Neural cell (in vitro differentiated cells): ENCODE results near the gene VAPA. TPM values are rescaled to one million over a fixed set of nuclear protein-coding genes. Genes with fewer than 3 reads are reported as not detected.

Experiments
- H2AFZ ChIP-seq: fragments of 200-600, 300-800 bp; sonication (generic), shearing (Covaris generic); 2 replicates; pipeline ENCODE4 v1.6.0; 2014; ENCODE audit warnings: low read depth, mild to moderate bottlenecking, antibody characterized with exemption, low read length, moderate library complexity
- H3F3A ChIP-seq: fragments of 200-600 bp; shearing (Covaris generic); 2 replicates; pipeline ENCODE4 v1.6.1; 2016; ENCODE audit warnings: mild to moderate bottlenecking, moderate library complexity, mixed read lengths, antibody characterized with exemption, low read length; ENCODE audit not compliant: insufficient read depth, poor library complexity, severe bottlenecking
- H3K27ac ChIP-seq: fragments of 200-600, 300-800 bp; sonication (generic), shearing (Covaris generic); 2 replicates; pipeline ENCODE4 v1.5.1; 2014; ENCODE audit warnings: mild to moderate bottlenecking, low read length, moderate library complexity
- H3K27me3 ChIP-seq: fragments of 300-800, 200-600 bp; sonication (generic), shearing (Covaris generic); 2 replicates; pipeline ENCODE4 v1.6.0; 2014; ENCODE audit warnings: mild to moderate bottlenecking, low read depth, low read length, moderate library complexity; ENCODE audit not compliant: insufficient read depth
- H3K36me3 ChIP-seq: fragments of 300-800, 200-600 bp; sonication (generic), shearing (Covaris generic); 2 replicates; pipeline ENCODE4 v1.5.1; 2014; ENCODE audit warnings: mild to moderate bottlenecking, antibody characterized with exemption, low read length, moderate library complexity; ENCODE audit not compliant: insufficient read depth
- H3K4me2 ChIP-seq: fragments of 300-800, 200-600 bp; sonication (generic), shearing (Covaris generic); 2 replicates; pipeline ENCODE4 v1.6.0; 2014; ENCODE audit warnings: mild to moderate bottlenecking, low read length
- H3K4me3 ChIP-seq: fragments of 300-800, 200-600 bp; sonication (generic), shearing (Covaris generic); 2 replicates; pipeline ENCODE4 v1.5.1; 2014; ENCODE audit warnings: mild to moderate bottlenecking, low read length, moderate library complexity
- H3K79me2 ChIP-seq: fragments of 200-600 bp; shearing (Covaris generic); replicated peaks from 2 replicates; pipeline ENCODE4 v1.6.0; 2014; ENCODE audit warnings: mild to moderate bottlenecking, low read length, moderate library complexity; ENCODE audit not compliant: insufficient read depth
- H3K9ac ChIP-seq: fragments of 300-800, 200-600 bp; sonication (generic), shearing (Covaris generic); 2 replicates; pipeline ENCODE4 v1.6.1; 2016; ENCODE audit warnings: mild to moderate bottlenecking, low read length, mixed read lengths
- H3K9me2 ChIP-seq: fragments of 200-600 bp; shearing (Covaris generic); 2 replicates; pipeline ENCODE4 v1.6.1; 2016; ENCODE audit warnings: mild to moderate bottlenecking, low read length, mixed read lengths; ENCODE audit not compliant: insufficient read depth
- H3K9me3 ChIP-seq: fragments of 200-600, 300-800 bp; sonication (generic), shearing (Covaris generic); 2 replicates; pipeline ENCODE4 v1.6.1; 2016; ENCODE audit warnings: mild to moderate bottlenecking, mixed run types, low read length, moderate library complexity, mixed read lengths
- H4K20me1 ChIP-seq: fragments of 200-600 bp; shearing (Covaris generic); 2 replicates; pipeline ENCODE4 v1.6.1; 2016; ENCODE audit warnings: mild to moderate bottlenecking, mixed run types; ENCODE audit not compliant: insufficient read depth
- EP300 ChIP-seq: fragments of 450-650 bp; conservative IDR thresholded peaks from 2 replicates; pipeline ENCODE4 v1.6.1; 2014; ENCODE audit warnings: antibody characterized with exemption, mild to moderate bottlenecking, moderate library complexity; ENCODE audit not compliant: poor library complexity, severe bottlenecking
- POLR2AphosphoS5 ChIP-seq: IDR thresholded peaks from 2 replicates; pipeline ENCODE4 v1.6.1; 2012
- RAD21 ChIP-seq: fragments of 450-650 bp; conservative IDR thresholded peaks from 2 replicates; pipeline ENCODE4 v1.6.1; 2014; ENCODE audit warnings: antibody characterized with exemption, mild to moderate bottlenecking, moderate library complexity
- SMC3 ChIP-seq: fragments of 450-650 bp; conservative IDR thresholded peaks from 2 replicates; pipeline ENCODE4 v1.6.1; 2014; ENCODE audit warnings: antibody characterized with exemption, mild to moderate bottlenecking, moderate library complexity; ENCODE audit not compliant: poor library complexity
- TAF1 ChIP-seq: IDR thresholded peaks from 2 replicates; pipeline ENCODE4 v1.6.1; 2012; ENCODE audit warnings: low read depth
- polyA plus RNA-seq: library from polyadenylated mRNA; depleted of rRNA; stranded (reverse); fragments of >200 nt; gene quantifications from 2 replicates; pipeline ENCODE4 v1.2.3, GENCODE V29; 2014
- TF ChIP-seq, protein P1 (sequence below): IDR thresholded peaks from 2 replicates; pipeline ENCODE4 v1.6.1; 2012; ENCODE audit warnings: borderline replicate concordance
- TF ChIP-seq, protein P2 (sequence below): fragments of 450-650 bp; IDR thresholded peaks from 2 replicates; pipeline ENCODE4 v1.5.1; 2014; ENCODE audit warnings: antibody characterized with exemption, mild to moderate bottlenecking, moderate library complexity; ENCODE audit not compliant: poor library complexity, severe bottlenecking

VAPA gene
- polyA plus RNA-seq, 1 donor from 2014 or later, result 317 TPM

DNA sequence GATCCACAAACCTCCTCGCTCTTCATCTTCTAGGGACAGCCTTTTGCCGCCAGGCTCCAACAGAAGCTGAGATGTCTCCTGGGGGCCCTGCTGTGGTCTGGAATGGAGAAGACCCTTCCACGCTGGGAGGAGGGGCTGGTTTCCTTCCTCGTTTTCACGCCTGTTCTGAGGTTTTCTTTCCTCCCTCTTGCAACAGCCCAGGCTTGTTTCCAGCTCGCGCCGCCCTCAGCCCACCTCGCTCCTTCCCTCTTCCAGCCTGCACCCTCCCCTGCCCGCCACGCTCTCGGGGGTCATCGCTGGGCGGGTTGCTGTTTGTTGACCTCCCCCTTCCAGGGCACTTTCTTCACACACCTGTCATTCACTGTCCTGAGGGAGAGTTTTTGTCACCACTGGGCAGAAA, 55.4 kb downstream of the VAPA start:
- TF ChIP-seq, protein P1, sequence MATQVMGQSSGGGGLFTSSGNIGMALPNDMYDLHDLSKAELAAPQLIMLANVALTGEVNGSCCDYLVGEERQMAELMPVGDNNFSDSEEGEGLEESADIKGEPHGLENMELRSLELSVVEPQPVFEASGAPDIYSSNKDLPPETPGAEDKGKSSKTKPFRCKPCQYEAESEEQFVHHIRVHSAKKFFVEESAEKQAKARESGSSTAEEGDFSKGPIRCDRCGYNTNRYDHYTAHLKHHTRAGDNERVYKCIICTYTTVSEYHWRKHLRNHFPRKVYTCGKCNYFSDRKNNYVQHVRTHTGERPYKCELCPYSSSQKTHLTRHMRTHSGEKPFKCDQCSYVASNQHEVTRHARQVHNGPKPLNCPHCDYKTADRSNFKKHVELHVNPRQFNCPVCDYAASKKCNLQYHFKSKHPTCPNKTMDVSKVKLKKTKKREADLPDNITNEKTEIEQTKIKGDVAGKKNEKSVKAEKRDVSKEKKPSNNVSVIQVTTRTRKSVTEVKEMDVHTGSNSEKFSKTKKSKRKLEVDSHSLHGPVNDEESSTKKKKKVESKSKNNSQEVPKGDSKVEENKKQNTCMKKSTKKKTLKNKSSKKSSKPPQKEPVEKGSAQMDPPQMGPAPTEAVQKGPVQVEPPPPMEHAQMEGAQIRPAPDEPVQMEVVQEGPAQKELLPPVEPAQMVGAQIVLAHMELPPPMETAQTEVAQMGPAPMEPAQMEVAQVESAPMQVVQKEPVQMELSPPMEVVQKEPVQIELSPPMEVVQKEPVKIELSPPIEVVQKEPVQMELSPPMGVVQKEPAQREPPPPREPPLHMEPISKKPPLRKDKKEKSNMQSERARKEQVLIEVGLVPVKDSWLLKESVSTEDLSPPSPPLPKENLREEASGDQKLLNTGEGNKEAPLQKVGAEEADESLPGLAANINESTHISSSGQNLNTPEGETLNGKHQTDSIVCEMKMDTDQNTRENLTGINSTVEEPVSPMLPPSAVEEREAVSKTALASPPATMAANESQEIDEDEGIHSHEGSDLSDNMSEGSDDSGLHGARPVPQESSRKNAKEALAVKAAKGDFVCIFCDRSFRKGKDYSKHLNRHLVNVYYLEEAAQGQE, result no peak
- no peak for TF ChIP-seq POLR2AphosphoS5
- Histone ChIP-seq H3K4me3 (no peak overlapping the region), H2AFZ (no peak overlapping the region), H3F3A (no peaks in the 10 kb centered on the region), H4K20me1 (no peaks in the 10 kb centered on the region), H3K79me2 (no peaks in the 10 kb centered on the region), H3K9me2 (no peaks in the 10 kb centered on the region), H3K36me3 (no peaks in the 10 kb centered on the region), H3K27me3 (no peaks in the 10 kb centered on the region), H3K9ac (no peak overlapping the region), H3K27ac (no peak overlapping the region), H3K9me3 (no peaks in the 10 kb centered on the region), H3K4me2 (no peak overlapping the region)

DNA sequence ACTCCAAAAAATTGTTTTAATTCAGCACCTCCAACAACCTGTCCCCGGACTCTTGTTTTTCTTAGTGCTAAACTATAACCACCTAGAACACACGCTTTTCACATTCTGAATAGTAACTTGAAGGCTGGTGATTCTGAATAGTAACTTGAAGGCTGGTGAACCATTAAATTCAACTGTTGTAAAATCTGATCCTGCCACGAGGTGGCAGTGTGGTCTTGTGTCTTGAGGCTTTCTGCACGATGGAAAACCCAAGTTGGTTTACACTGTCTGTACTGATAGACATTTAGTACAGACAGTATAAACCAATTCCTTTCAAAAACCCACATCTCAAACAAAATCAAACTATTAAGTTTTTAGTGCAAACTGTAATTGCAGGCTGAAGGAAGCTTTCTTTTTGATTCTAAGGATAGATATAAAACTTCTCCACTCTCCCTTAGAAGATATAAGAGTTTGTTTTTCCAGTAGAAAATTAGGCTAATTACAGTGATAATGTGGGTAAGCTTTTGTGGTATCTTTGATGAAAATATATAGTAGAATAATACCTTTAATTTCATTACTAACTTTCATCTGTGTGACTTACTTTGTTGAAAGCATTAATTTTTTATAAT, 57.6 kb downstream of the VAPA start:
- TF ChIP-seq, protein P1, result no peak
- TF ChIP-seq EP300, result no peak
- TF ChIP-seq TAF1, result no peak
- no peak for TF ChIP-seq POLR2AphosphoS5
- TF ChIP-seq, protein P2, sequence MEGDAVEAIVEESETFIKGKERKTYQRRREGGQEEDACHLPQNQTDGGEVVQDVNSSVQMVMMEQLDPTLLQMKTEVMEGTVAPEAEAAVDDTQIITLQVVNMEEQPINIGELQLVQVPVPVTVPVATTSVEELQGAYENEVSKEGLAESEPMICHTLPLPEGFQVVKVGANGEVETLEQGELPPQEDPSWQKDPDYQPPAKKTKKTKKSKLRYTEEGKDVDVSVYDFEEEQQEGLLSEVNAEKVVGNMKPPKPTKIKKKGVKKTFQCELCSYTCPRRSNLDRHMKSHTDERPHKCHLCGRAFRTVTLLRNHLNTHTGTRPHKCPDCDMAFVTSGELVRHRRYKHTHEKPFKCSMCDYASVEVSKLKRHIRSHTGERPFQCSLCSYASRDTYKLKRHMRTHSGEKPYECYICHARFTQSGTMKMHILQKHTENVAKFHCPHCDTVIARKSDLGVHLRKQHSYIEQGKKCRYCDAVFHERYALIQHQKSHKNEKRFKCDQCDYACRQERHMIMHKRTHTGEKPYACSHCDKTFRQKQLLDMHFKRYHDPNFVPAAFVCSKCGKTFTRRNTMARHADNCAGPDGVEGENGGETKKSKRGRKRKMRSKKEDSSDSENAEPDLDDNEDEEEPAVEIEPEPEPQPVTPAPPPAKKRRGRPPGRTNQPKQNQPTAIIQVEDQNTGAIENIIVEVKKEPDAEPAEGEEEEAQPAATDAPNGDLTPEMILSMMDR, result peak; percentile 94
- peak; percentile 97 for TF ChIP-seq RAD21
- peak; percentile 98 for TF ChIP-seq SMC3
- Histone ChIP-seq H3K4me2 (no peak overlapping the region), H3K9me3 (no peaks in the 10 kb centered on the region), H3K9me2 (no peaks in the 10 kb centered on the region), H4K20me1 (no peaks in the 10 kb centered on the region), H3F3A (no peaks in the 10 kb centered on the region), H3K36me3 (no peaks in the 10 kb centered on the region), H3K9ac (no peak overlapping the region), H3K27ac (no peak overlapping the region), H2AFZ (no peak overlapping the region), H3K79me2 (no peaks in the 10 kb centered on the region), H3K4me3 (no peak overlapping the region), H3K27me3 (no peaks in the 10 kb centered on the region)
